GM19467 (cell line): ENCODE measurements around the gene PPP1R3F.

Source experiments
- ATAC-seq: cut with Tn5 transposase; IDR thresholded peaks from one replicate; pipeline ENCODE4 v1.9.1; 2021; ENCODE audit warnings: mild to moderate bottlenecking, moderate library complexity; ENCODE audit not compliant: unreplicated experiment

PPP1R3F gene

DNA sequence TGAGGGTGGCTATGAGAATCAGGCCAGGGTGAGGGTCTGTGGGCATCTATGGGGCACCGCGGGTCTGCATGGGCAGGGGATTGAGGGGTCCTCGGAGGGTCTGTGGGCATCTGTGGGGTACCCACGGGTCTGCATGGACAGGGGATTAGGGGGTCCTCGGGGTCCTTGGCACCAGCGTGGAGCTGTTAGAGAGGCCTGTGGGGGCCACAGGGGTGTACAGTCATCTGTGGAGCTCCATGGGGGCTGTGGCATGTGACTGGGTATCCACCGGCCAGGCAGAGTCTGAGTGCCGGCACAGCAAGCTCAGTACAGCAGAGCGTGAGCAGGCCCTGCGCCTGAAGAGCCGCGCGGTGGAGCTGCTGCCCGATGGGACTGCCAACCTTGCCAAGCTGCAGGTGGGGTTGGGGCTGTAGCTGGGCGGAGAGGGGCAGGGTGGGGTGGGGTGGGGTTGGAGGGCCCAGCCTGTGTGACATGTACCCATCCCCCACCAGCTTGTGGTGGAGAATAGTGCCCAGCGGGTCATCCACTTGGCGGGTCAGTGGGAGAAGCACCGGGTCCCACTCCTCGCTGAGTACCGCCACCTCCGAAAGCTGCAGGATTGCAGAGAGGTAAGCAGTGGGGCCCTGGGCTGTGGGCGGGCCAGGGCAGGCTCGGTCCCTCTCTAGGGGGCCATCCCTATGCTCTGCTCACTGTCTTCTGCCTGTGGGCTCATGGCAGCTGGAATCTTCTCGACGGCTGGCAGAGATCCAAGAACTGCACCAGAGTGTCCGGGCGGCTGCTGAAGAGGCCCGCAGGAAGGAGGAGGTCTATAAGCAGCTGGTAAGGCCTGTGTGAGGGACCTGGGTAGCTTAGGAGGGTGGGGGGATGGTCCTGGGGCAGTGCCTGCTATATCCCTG lies 21.4 kb upstream of the PPP1R3F start:
- no peak for ATAC-seq

GRCh38 chrX:49249071-49249470 lies 20.5 kb upstream of the PPP1R3F start:
- ATAC-seq = no peak

GRCh38 chrX:49249616-49250015 lies 20.0 kb upstream of the PPP1R3F start:
- ATAC-seq = no peak

DNA sequence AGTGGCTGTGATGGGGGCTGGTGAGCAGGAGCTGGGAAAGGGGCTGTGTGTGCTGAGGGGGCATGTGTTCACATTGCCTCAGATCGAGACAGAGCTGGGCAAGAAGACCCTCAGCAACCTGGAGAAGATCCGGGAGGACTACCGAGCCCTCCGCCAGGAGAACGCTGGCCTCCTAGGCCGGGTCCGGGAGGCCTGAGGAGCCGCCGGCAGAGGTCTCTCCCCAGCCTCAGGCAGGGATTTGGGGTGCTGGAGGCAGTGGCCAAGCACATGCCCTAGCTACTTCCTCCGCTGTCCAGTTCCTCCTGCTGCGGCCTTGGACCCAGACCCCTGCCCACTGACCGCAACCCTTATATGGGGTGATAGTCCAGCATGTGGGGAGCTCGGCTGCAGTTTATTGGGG lies 19.5 kb upstream of the PPP1R3F start:
- no peak for ATAC-seq

DNA sequence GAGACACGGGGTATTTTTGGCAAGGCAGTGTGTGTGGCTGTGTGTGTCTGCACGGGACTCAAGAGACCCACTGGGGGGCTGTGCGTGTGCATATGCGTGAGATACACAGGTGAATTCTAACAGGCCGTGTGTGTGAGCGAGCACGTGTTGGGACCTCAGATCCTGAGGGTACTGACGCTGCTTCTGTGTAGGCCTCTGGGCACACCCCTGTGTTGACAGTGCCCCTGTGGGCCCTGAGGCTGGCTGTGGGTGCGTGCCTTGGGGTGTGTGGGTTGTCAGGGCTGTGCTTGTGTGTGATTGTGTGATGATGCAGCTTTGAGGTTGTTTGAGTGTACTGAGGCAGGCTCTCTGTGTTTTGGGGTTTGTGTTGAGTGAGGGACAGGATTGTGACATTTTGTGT lies 19.0 kb upstream of the PPP1R3F start:
- ATAC-seq = no peak

- no peak for ATAC-seq
These were observed 18.3 kb upstream of the PPP1R3F start for GRCh38 chrX:49251325-49251724.

DNA sequence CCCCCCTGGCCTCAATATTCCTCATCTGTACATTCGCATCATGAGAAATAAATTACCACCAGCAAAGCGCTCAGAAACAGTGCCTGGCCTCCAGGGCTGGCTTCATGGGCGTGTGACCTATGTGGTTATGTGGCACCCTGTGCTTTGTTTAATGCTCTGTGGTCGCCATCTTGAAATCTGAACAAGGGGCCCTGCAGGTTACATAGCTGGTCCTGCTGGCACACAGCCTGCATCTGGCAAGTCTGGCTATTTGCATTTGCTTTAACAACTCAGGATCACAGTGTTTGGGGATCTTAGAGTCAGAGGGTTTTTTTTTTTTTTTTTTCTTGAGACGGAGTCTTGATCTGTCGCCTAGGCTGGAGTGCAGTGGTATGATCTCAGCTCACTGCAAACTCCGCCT lies 15.0 kb upstream of the PPP1R3F start:
- ATAC-seq = no peak

DNA sequence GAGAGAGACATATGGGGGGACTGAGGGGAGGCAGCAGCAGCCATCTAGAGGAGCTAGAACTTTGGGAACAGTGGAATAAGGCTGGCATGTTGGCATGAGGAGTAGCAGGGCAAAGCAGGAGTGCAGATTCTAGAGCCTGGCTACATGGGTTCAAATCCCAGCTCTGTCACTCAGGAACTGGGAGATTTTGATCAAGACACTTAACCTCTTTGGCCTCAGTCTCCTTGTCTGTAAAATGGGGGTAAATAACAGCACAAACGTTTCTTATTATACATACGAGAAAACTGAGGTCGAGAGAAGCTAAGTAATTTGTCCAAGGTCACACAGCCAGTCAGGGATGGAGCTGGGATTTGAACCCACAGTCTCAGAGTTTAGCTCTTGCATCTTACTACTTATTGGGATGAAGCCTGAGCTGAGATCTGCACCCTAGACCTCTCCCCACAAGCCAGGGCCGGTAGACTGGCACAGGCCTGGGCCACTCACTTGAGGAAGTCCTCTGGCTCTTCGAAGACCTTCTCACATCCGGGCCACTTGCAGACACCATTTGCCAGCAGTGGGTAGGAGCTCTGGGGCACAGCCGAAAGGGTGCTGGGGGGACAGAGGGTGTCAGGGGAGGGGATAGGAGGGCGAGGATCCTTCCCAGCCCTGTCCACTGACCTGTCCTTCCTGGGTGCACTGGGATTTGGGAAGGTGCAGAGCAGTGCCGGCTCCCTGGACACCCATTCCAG lies 13.2 kb upstream of the PPP1R3F start:
- ATAC-seq = no peak

- ATAC-seq = no peak
These were observed 12.4 kb upstream of the PPP1R3F start for GRCh38 chrX:49257074-49257790.

- ATAC-seq = no peak
These were observed 11.5 kb upstream of the PPP1R3F start for GRCh38 chrX:49257846-49258748.

GRCh38 chrX:49258749-49259124 lies 10.9 kb upstream of the PPP1R3F start:
- no peak for ATAC-seq

- ATAC-seq = no peak
These were observed 9.2 kb upstream of the PPP1R3F start for GRCh38 chrX:49260221-49260985.

- ATAC-seq = no peak
These were observed 7.0 kb upstream of the PPP1R3F start for GRCh38 chrX:49262603-49263002.

DNA sequence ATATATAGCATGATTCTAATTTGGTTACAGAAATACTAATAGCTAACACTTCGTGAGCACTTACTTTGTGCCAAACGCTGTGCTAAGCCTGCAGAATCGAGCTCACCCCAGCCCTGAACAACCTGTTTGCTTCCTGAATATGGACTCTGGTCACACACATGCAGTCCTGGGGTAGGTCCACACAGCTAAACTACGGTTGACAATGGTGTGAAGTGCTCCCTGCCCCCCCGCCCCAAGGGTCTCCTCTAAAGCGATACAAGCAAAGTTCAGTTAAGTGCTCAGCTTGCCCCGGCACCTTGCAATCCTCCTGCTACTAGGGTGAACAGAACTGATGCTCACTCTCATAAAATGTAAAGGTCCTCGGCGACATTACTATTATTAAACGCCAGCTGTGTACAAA lies 6.0 kb upstream of the PPP1R3F start:
- ATAC-seq = no peak

DNA sequence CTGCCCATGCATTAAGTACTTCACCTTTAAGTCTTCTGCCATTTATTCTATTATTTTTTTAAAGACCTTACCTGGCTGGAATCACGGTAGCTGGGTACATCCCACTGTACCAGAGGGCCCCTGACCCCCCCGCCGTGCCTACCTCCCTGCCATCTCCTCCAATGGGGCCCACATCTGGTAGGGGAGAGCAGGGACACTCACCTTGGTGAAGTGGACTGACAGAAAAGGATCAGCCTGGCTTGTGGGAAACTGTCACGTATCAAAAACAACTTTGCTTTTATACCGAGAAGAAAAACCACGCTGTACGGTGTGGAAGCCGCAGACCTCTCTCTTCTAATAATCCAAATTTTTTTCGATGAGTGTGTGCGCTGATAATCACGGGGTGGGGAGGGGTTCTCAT lies 5.1 kb upstream of the PPP1R3F start, which contains the start of gene FOXP3:
Gene FOXP3 (minus strand): TSS at position 251 of the 400 bp plus-strand sequence. CDS start 6,205 bp downstream, outside the sequence.
- ATAC-seq = no peak

DNA sequence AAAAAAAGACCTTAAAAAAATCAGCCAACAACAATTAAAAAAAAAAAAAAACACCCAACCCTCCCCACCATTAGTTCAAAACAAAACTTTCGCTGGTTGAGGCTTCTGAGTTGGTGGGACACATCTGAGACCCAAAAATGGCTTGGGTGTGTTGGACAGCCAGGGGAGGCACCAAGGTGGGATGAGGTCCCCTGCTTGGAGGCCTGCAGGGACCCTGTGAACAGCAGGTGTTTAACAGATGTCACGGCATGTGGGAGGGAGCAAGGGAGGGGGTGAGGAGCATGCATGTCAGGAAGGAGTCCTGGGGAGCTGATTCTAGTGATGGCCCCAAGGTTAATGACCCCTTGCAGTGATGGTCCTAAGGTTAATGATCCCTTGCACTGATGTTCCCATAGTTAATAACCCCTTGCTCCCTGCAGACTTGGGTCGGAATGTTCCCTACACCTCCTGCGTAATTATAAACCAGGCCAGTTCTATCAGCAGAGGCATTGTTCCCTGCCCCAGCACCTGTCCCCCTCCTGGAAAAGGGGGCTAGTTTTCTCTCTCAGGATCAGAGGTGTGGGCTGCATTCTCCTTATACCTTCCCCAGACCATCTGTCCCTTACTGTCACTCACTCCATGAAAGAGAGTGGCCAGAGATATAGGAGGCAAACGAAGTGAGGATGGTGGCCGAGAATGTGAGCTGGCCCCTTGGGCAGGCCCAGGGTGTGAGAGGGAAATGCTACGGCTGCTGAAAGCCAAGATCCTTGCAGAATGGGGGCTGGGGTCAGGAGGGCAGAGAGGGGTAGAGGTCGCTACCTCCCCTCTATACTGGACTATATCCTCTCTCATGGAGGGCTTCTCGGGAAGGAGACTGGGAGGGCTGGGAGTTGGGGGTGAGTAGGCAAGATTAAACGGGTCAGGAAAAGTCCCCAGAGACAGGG lies 2.8 kb upstream of the PPP1R3F start:
- no peak for ATAC-seq

- no peak for ATAC-seq
These were observed 937 bp upstream of the PPP1R3F start for GRCh38 chrX:49268702-49269009.

DNA sequence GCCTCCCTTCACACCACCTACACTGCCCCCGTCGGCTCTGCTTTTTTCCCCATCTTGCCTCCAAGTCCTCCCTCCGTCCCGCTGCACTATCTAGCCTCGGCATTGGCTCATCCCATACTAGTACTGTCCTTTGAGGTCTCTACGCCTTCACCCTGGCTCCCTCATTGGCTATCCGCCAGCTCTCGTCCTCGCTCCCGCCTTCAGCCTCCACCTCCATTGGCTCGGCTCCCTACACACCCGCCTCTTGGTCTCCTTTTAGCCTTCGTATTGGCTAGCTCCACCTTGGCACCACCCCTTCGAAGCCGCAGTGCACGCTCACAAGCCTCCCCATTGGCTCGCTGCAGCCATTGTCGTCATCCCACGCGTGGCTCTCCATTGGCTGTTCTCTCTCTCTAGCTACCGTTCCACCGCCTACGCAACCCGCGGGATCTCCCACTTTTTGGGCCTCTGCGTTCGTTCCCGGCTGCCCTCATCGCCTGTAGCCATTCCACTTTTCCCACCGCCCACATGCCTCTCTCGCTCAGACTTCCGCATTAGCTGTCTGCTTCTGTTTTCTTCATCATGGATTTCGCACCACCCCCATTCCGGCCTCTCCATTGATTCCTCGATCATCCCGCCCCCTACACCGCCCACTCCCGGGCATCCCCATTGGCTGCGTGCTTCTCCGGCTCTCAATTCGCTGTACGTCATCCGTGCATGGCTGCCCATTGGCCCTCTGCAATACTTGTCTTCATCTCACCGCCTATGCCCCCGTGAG lies 405 bp upstream of the PPP1R3F start:
- peak; percentile 79 for ATAC-seq
